RWPE2 (cell line): ENCODE data around the gene PTPRM.

Experiments
- ATAC-seq: fragments of 200-7000 bp; cut with Tn5 transposase; 3 replicates; pipeline ENCODE4 v1.9.1; 2021; ENCODE audit warnings: low read depth
- DNase-seq: peaks from one replicate; pipeline ENCODE4 v3.0.0-alpha.2; 2020; ENCODE audit warnings: low spot score
- H3K27ac ChIP-seq: fragments of 450-650 bp; 2 replicates; pipeline ENCODE4 v1.5.1; 2017; ENCODE audit warnings: mild to moderate bottlenecking; ENCODE audit not compliant: poor library complexity, severe bottlenecking
- H3K27me3 ChIP-seq: fragments of 250-450 bp; sonication (Bioruptor Pico); 2 replicates; pipeline ENCODE4 v1.5.1; 2021; ENCODE audit warnings: mild to moderate bottlenecking, moderate library complexity; ENCODE audit not compliant: insufficient read depth, poor library complexity, severe bottlenecking
- H3K36me3 ChIP-seq: fragments of 250-450 bp; sonication (Bioruptor Pico); 2 replicates; pipeline ENCODE4 v1.5.1; 2020; ENCODE audit warnings: low read depth, mild to moderate bottlenecking, moderate library complexity
- H3K4me1 ChIP-seq: fragments of 250-450 bp; sonication (Bioruptor Pico); 2 replicates; pipeline ENCODE4 v1.5.1; 2021; ENCODE audit warnings: mild to moderate bottlenecking, moderate library complexity; ENCODE audit not compliant: insufficient read depth, poor library complexity, severe bottlenecking
- H3K4me3 ChIP-seq: fragments of 250-450 bp; sonication (Bioruptor Pico); 2 replicates; pipeline ENCODE4 v1.5.1; 2021; ENCODE audit warnings: mild to moderate bottlenecking, moderate library complexity; ENCODE audit not compliant: severe bottlenecking
- H3K9me3 ChIP-seq: fragments of 250-450 bp; sonication (Bioruptor Pico); 2 replicates; pipeline ENCODE4 v1.5.1; 2021; ENCODE audit warnings: mild to moderate bottlenecking, moderate library complexity; ENCODE audit not compliant: severe bottlenecking
- CTCF ChIP-seq: fragments of 450-650 bp; IDR thresholded peaks from one replicate; pipeline ENCODE4 v1.5.1; 2017; ENCODE audit warnings: mild to moderate bottlenecking, moderate library complexity; ENCODE audit not compliant: poor library complexity, severe bottlenecking

PTPRM gene

GRCh38 chr18:8194431-8194830, 627.3 kb downstream of the PTPRM start:
- no peak for DNase-seq
- no peak for TF ChIP-seq CTCF
- no peaks in the 10 kb centered on the region for H3K27me3 ChIP-seq
- H3K9me3 ChIP-seq: no peaks in the 10 kb centered on the region
- no peak overlapping the region for H3K4me3 ChIP-seq
- H3K27ac ChIP-seq: no peak overlapping the region
- no peak for ATAC-seq
- no peaks in the 10 kb centered on the region for H3K4me1 ChIP-seq
- no peaks in the 10 kb centered on the region for H3K36me3 ChIP-seq

GRCh38 chr18:8196238-8196637, 629.1 kb downstream of the PTPRM start:
- DNase-seq (no peak), ATAC-seq (no peak)
- no peak for TF ChIP-seq CTCF
- Histone ChIP-seq H3K9me3 (no peaks in the 10 kb centered on the region), H3K27ac (no peak overlapping the region), H3K27me3 (no peaks in the 10 kb centered on the region), H3K36me3 (no peaks in the 10 kb centered on the region), H3K4me1 (no peaks in the 10 kb centered on the region), H3K4me3 (no peak overlapping the region)

- no peaks in the 10 kb centered on the region for H3K4me1 ChIP-seq
- ATAC-seq: no peak
- no peak overlapping the region for H3K4me3 ChIP-seq
- H3K27me3 ChIP-seq: no peaks in the 10 kb centered on the region
- no peak overlapping the region for H3K27ac ChIP-seq
- no peaks in the 10 kb centered on the region for H3K9me3 ChIP-seq
- no peak for TF ChIP-seq CTCF
- DNase-seq: no peak
- H3K36me3 ChIP-seq: no peaks in the 10 kb centered on the region
These were observed 630.4 kb downstream of the PTPRM start for GRCh38 chr18:8197499-8197898.

GRCh38 chr18:8207996-8208395, 640.9 kb downstream of the PTPRM start:
- no peak overlapping the region for H3K4me3 ChIP-seq
- TF ChIP-seq CTCF: no peak
- no peaks in the 10 kb centered on the region for H3K36me3 ChIP-seq
- ATAC-seq (no peak), DNase-seq (no peak)
- H3K9me3 ChIP-seq: no peaks in the 10 kb centered on the region
- no peak overlapping the region for H3K27ac ChIP-seq
- H3K4me1 ChIP-seq: peaks cover 3% of the 10 kb centered on the region
- no peaks in the 10 kb centered on the region for H3K27me3 ChIP-seq

- no peak overlapping the region for H3K27ac ChIP-seq
- no peak for TF ChIP-seq CTCF
- no peaks in the 10 kb centered on the region for H3K36me3 ChIP-seq
- H3K4me1 ChIP-seq: peaks cover 3% of the 10 kb centered on the region
- ATAC-seq (no peak), DNase-seq (no peak)
- H3K4me3 ChIP-seq: no peak overlapping the region
- H3K27me3 ChIP-seq: no peaks in the 10 kb centered on the region
- H3K9me3 ChIP-seq: no peaks in the 10 kb centered on the region
These were observed 641.6 kb downstream of the PTPRM start for GRCh38 chr18:8208716-8209115.
